AG08396 (cell line): Measurements from ENCODE around the gene RASD1.
A peak's percentile ranks its signal among the peaks of the same experiment; 100 is the strongest.

Source experiments
- DNase-seq: peaks from one replicate; pipeline ENCODE4 v3.0.0; 2012; ENCODE audit warnings: low spot score, mixed read lengths

Gene RASD1

GRCh38 chr17:17527534-17527933, 31.3 kb upstream of the RASD1 start:
- DNase-seq = no peak

- DNase-seq = no peak
These were observed 30.2 kb upstream of the RASD1 start for GRCh38 chr17:17526369-17526768.

- DNase-seq = no peak
These were observed 29.8 kb upstream of the RASD1 start for GRCh38 chr17:17525956-17526355.

GRCh38 chr17:17525311-17525710, 29.1 kb upstream of the RASD1 start:
- DNase-seq = no peak

GRCh38 chr17:17523731-17524490, 27.7 kb upstream of the RASD1 start:
- DNase-seq = no peak

- DNase-seq = no peak
These were observed 27.0 kb upstream of the RASD1 start for GRCh38 chr17:17523001-17523730.

- no peak for DNase-seq
These were observed 24.5 kb upstream of the RASD1 start for GRCh38 chr17:17520599-17521232.

- no peak for DNase-seq
These were observed 23.7 kb upstream of the RASD1 start for GRCh38 chr17:17519886-17520285.

GRCh38 chr17:17518951-17519350, 22.8 kb upstream of the RASD1 start:
- no peak for DNase-seq

GRCh38 chr17:17518014-17518413, 21.8 kb upstream of the RASD1 start:
- no peak for DNase-seq

GRCh38 chr17:17516941-17517720, 20.9 kb upstream of the RASD1 start:
- DNase-seq = no peak

GRCh38 chr17:17515934-17516930, 20.0 kb upstream of the RASD1 start:
- no peak for DNase-seq

GRCh38 chr17:17514993-17515933, 19.1 kb upstream of the RASD1 start:
- no peak for DNase-seq

- DNase-seq = no peak
These were observed 18.3 kb upstream of the RASD1 start for GRCh38 chr17:17514361-17514992.

- no peak for DNase-seq
These were observed 17.4 kb upstream of the RASD1 start for GRCh38 chr17:17513626-17514025.

GRCh38 chr17:17512866-17513265, 16.7 kb upstream of the RASD1 start:
- DNase-seq = no peak

GRCh38 chr17:17511881-17512858, 16.0 kb upstream of the RASD1 start:
- peak; percentile 95 for DNase-seq

GRCh38 chr17:17511293-17511741, 15.1 kb upstream of the RASD1 start:
- no peak for DNase-seq
